GM12875 (cell line): Measurements from ENCODE around the gene PLCB3.
A peak's percentile ranks its signal among the peaks of the same experiment; 100 is the strongest.

Experiments
- H3K4me3 ChIP-seq: one replicate; pipeline ENCODE4 v1.5.1; 2011; ENCODE audit warnings: low read depth, low read length, control low read depth
- TF ChIP-seq, protein P1 (sequence below): IDR thresholded peaks from 2 replicates; pipeline ENCODE4 v1.5.1; 2011; ENCODE audit warnings: low read depth, mild to moderate bottlenecking, control low read depth, inconsistent platforms, low read length, moderate library complexity, borderline replicate concordance; ENCODE audit not compliant: insufficient read depth

Gene PLCB3

DNA sequence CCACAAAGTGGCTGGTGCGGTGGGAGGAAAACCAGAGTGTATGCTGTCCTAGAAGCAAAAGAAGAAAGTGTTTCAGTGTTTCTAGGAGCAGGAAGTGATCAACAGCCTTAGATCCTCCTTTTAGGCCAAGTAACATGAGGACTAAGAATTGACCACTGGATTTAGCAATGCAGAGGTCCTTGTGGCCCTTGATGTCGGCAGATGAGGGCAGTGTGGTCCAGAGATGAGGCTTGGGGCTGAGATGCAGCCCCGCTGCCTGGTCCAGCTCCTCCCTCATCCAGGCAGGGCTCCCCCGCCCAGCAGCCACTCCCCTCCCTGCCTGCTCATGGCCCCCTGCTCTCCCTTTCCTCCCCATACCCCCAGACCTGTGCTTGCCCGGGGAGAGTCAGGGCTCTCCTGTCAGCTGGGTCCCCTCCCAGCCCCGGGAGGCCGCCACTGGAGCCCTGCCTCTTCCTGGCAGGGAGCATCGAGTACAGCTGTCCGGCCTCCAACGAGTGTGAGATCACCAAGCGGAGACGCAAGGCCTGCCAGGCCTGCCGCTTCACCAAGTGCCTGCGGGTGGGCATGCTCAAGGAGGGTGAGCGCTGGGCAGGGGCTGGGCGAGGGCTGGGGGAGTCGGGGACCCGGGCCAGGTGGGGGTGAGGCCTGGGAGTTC lies 62.3 kb downstream of the PLCB3 start:
- TF ChIP-seq, protein P1, sequence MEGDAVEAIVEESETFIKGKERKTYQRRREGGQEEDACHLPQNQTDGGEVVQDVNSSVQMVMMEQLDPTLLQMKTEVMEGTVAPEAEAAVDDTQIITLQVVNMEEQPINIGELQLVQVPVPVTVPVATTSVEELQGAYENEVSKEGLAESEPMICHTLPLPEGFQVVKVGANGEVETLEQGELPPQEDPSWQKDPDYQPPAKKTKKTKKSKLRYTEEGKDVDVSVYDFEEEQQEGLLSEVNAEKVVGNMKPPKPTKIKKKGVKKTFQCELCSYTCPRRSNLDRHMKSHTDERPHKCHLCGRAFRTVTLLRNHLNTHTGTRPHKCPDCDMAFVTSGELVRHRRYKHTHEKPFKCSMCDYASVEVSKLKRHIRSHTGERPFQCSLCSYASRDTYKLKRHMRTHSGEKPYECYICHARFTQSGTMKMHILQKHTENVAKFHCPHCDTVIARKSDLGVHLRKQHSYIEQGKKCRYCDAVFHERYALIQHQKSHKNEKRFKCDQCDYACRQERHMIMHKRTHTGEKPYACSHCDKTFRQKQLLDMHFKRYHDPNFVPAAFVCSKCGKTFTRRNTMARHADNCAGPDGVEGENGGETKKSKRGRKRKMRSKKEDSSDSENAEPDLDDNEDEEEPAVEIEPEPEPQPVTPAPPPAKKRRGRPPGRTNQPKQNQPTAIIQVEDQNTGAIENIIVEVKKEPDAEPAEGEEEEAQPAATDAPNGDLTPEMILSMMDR = no peak
- H3K4me3 ChIP-seq = no peak overlapping the region

DNA sequence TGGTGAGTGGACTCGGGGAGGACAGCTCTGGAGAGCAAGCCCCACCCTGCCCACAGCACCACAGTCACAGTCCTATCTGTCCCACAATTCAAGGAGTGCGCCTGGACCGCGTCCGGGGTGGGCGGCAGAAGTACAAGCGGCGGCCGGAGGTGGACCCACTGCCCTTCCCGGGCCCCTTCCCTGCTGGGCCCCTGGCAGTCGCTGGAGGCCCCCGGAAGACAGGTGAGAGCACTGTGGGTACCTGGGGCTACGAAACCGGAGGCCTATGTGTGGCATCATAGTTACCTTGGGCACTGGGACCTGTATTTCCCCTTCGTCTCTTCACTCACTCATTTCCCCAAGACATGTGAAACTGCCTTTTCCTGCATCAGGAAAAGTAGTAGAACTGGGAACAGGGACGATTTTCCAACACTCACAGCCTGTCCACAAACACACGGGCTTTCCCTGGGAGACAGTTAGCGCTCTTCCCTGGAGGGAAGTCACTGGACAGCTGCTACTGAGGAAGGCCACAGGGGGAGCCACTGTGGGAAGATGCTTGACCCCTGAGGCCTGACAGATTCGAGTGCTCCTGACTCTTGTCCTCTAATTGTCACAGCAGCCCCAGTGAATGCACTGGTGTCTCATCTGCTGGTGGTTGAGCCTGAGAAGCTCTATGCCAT lies 62.9 kb downstream of the PLCB3 start:
- H3K4me3 ChIP-seq = no peak overlapping the region
- TF ChIP-seq, protein P1 = peak; percentile 13; the same call in 1 of the 2 replicates

GRCh38 chr11:64314805-64315561 lies 63.7 kb downstream of the PLCB3 start:
- TF ChIP-seq, protein P1 = no peak
- no peak overlapping the region for H3K4me3 ChIP-seq

DNA sequence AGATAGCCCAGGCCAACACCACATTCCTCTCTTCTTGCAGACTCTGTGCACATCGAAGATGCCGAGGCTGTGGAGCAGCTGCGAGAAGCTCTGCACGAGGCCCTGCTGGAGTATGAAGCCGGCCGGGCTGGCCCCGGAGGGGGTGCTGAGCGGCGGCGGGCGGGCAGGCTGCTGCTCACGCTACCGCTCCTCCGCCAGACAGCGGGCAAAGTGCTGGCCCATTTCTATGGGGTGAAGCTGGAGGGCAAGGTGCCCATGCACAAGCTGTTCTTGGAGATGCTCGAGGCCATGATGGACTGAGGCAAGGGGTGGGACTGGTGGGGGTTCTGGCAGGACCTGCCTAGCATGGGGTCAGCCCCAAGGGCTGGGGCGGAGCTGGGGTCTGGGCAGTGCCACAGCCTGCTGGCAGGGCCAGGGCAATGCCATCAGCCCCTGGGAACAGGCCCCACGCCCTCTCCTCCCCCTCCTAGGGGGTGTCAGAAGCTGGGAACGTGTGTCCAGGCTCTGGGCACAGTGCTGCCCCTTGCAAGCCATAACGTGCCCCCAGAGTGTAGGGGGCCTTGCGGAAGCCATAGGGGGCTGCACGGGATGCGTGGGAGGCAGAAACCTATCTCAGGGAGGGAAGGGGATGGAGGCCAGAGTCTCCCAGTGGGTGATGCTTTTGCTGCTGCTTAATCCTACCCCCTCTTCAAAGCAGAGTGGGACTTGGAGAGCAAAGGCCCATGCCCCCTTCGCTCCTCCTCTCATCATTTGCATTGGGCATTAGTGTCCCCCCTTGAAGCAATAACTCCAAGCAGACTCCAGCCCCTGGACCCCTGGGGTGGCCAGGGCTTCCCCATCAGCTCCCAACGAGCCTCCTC lies 64.6 kb downstream of the PLCB3 start:
- peak overlapping the region; percentile 85 for H3K4me3 ChIP-seq

DNA sequence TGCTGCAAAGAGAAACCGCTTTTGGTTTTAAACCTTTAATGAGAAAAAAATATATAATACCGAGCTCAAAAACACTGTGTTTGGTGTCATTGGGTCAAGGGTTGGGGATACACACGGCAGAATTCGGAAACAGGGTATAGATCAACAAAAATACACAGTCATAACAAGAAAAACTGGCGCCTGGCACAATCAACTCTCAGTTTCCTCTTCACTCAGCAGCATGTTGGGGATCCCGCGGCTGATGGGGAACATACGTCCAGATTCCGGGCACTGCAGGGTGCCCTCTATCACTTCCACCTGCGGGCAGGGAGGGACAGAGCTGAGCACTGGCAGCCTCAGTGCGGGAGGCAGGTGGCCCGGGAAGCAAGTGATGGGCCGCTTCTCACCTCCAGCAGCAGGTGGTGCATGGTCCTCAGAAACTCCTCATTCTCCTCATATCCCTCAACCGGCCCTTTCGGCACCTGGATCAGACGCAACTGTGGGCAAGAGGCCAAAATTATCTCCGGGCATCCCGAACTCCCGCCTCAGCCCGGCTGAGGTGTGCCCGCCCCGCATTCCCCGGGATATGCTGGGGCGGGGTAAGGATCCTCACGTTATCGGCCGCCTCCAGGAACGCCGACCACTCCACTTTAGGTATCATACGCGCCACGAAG lies 65.5 kb downstream of the PLCB3 start:
- TF ChIP-seq, protein P1 = 0 out of 2 replicates have a peak, but pooled peaks have one; percentile 21
- peak overlapping the region; percentile 85 for H3K4me3 ChIP-seq

- TF ChIP-seq, protein P1 = no peak
Measured at GRCh38 chr11:64317325-64317960, 66.1 kb downstream of the PLCB3 start, which contains the start of gene TRMT112. Gene TRMT112 (minus strand): TSS chr11:64317559. CDS start chr11:64317526, 33 bp downstream.

More at GRCh38 chr11:64317325-64317960, 66.1 kb downstream of the PLCB3 start, which contains the start of gene TRMT112:
- H3K4me3 ChIP-seq = peak within 1 kb of the TSS; percentile 85
